BLaER1 treated with 17β-estradiol and CSF1 and Interleukin-3, amounts not matched to agents 10 nM and 100 nM (cell line): Measurements from ENCODE around the gene RBM19.

Source experiments
- H3K27ac ChIP-seq, 11 experiments: shearing (Covaris generic); formaldehyde crosslinking; 2 replicates each; pipeline ENCODE4 v1.8.1; 2022
- H3K27me3 ChIP-seq, 11 experiments: shearing (Covaris generic); formaldehyde crosslinking; 2 replicates each; pipeline ENCODE4 v1.8.1; 2022
- H3K36me3 ChIP-seq, 11 experiments: shearing (Covaris generic); formaldehyde crosslinking; 2 replicates each; pipeline ENCODE4 v1.8.1; 2022
- H3K4me1 ChIP-seq, 10 experiments: shearing (Covaris generic); formaldehyde crosslinking; 2 replicates each; pipeline ENCODE4 v1.8.1; 2022
- H3K4me2 ChIP-seq, 11 experiments: shearing (Covaris generic); formaldehyde crosslinking; 2 replicates each; pipeline ENCODE4 v1.8.1; 2022
- H3K4me3 ChIP-seq, 10 experiments: shearing (Covaris generic); formaldehyde crosslinking; 2 replicates each; pipeline ENCODE4 v1.8.1; 2022
- H3K9ac ChIP-seq, 11 experiments: shearing (Covaris generic); formaldehyde crosslinking; 2 replicates each; pipeline ENCODE4 v1.8.1; 2022
- H3K9me3 ChIP-seq, 11 experiments: shearing (Covaris generic); formaldehyde crosslinking; replicated peaks in 1 of 11; 2 replicates each; pipeline ENCODE4 v1.8.1; 2022
- H4K20me1 ChIP-seq, 11 experiments: shearing (Covaris generic); formaldehyde crosslinking; 2 replicates each; pipeline ENCODE4 v1.8.1; 2022
- Cebpa-rat ChIP-seq, 11 experiments: shearing (Covaris generic); IDR thresholded peaks; 2 replicates each; pipeline ENCODE4 v1.8.1; 2022

RBM19 gene

DNA sequence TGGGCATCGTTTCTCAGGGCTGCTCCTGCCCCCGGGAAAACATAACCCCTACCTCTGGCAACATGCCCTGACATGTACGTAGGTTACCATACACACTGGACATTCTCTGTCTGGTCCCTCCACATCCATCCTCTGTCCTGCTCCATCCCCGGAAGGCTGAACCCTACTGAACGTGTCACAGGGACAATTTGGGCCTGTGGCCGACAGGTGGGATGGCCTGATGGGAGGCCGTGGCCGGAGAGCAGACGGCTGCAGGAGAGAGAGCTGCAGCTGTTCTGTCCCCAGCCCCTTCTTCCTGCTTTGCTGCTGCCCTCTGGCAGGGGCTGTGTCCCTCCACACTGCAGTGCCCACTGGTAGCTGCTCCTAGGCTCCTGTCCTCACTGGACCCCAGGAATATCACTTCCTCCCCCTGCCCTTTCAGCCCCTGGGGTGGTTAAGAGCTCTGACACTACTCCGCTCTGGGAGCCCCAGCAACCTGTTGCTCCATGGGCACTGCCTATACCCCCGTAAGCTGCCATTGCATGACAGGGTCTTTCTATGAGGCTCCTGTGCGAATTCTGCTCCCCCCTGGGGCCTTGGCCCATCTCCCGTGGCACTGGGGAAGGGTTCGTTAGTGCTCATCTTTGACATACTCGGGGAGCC is 125.6 kb downstream of the RBM19 start:
- Histone ChIP-seq H3K4me1 (peaks cover 0 to 36% (median 30%) of the 10 kb centered on the region in 10 experiments; a peak in 15 of 20 replicates), H3K27ac (peak overlapping the region in 1 of 11 experiments; percentile 22; a peak in 2 of 22 replicates), H3K4me2 (no peak overlapping the region), H4K20me1 (peaks cover 0 to 36% (median 9%) of the 10 kb centered on the region in 11 experiments; a peak in 10 of 22 replicates), H3K9me3 (no peaks in the 10 kb centered on the region), H3K4me3 (no peak overlapping the region), H3K9ac (no peak overlapping the region), H3K36me3 (peaks cover 0 to 67% (median 33%) of the 10 kb centered on the region in 11 experiments; a peak in 20 of 22 replicates), H3K27me3 (no peaks in the 10 kb centered on the region)
- no peak for TF ChIP-seq Cebpa-rat (IDR thresholded peaks at IDR 0.05)

DNA sequence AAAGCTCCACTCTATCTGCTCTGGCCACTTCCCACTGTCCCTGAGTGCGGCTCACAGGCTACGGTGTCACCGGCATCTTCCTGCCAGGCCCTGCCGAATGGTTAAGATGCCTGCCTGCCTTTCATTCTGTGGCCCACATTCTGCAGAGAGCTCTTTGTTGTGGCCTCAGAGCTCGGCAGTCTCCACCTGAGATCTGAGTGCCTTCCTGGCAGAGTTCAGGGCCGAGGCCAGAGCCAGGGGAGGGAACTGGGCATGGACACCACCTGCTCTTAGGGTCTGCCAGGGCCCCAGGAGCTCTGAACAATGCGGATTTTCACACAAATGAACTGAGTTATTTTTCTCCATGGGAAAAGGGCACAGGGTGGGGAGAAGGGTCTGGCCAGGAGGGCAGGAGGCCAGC is 127.2 kb downstream of the RBM19 start:
- Histone ChIP-seq H3K27ac (no peak overlapping the region), H3K9ac (no peak overlapping the region), H3K9me3 (no peaks in the 10 kb centered on the region), H3K4me2 (peak overlapping the region in 5 of 11 experiments; percentile 4 to 35 (median 32); a peak in 5 of 22 replicates), H3K4me1 (peaks cover 0 to 24% (median 19%) of the 10 kb centered on the region in 10 experiments; a peak in 14 of 20 replicates), H3K27me3 (no peaks in the 10 kb centered on the region), H3K36me3 (peaks cover 0 to 68% (median 26%) of the 10 kb centered on the region in 11 experiments; a peak in 20 of 22 replicates), H3K4me3 (no peak overlapping the region), H4K20me1 (peaks cover 0 to 42% (median 9%) of the 10 kb centered on the region in 11 experiments; a peak in 10 of 22 replicates)
- TF ChIP-seq Cebpa-rat (IDR thresholded peaks at IDR 0.05), result no peak

DNA sequence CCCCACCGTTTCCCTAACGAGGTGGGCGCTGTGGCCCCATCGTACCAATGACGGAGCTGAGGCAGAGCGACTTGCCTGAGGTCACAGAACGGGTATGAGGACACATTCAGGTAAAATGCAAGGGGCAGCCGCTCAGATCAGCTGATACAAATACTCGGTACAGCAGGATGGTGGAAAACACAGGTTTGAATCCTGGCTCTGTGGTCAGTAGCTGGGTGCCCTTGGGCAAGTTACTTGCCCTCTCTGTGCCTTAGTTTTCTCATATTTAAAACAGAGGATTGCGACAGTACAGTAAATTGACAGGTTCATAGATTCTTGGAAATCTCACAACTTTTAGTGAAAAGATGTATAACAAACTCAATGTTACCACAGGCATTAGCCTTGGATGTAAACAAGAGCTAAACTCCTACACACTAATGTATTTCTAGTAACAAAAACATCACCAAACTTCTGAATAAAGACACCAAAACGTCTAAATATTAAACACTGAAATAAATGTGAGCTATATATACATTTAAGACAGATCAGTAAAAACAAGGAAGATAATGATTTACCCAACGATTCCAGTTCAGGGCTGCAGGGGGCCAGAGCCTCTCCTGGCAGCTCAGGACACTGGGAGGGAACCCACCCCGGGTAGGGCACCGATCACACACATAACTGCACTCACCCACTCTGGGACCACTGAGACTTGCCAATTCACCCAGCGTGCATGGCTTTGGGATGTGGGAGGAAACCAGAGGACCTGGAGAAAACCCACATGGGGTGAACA is 128.4 kb downstream of the RBM19 start:
- Histone ChIP-seq H3K4me1 (peaks cover 0 to 35% (median 22%) of the 10 kb centered on the region in 10 experiments; a peak in 14 of 20 replicates), H3K4me2 (peak overlapping the region in 7 of 11 experiments; percentile 4 to 35 (median 29); a peak in 8 of 22 replicates), H3K9me3 (no peaks in the 10 kb centered on the region), H4K20me1 (peaks cover 0 to 43% (median 9%) of the 10 kb centered on the region in 11 experiments; a peak in 10 of 22 replicates), H3K36me3 (peaks cover 0 to 61% (median 17%) of the 10 kb centered on the region in 11 experiments; a peak in 15 of 22 replicates), H3K4me3 (no peak overlapping the region), H3K27ac (no peak overlapping the region), H3K9ac (no peak overlapping the region), H3K27me3 (no peaks in the 10 kb centered on the region)
- TF ChIP-seq Cebpa-rat (IDR thresholded peaks at IDR 0.05), result no peak

DNA sequence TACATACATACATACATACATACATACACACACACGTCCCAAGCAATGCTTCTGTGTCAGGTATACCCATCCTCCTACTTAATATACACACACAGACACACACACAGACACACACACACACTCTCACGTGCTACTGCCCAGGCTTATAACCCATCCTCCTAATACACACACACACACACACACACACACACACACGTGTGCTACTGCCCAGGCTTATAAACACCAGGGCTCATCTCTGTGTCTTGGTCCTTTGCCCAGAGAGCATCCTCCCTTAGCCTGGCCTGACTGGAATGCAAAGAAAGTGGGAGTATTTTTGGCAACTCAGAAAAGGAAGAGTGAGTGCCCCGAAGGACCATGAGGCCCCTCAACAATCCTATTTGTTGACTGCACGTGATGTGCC is 129.0 kb downstream of the RBM19 start:
- Histone ChIP-seq H3K4me1 (peaks cover 0 to 35% (median 22%) of the 10 kb centered on the region in 10 experiments; a peak in 14 of 20 replicates), H3K9me3 (no peaks in the 10 kb centered on the region), H3K9ac (no peak overlapping the region), H3K4me3 (no peak overlapping the region), H3K27ac (no peak overlapping the region), H3K27me3 (no peaks in the 10 kb centered on the region), H3K36me3 (peaks cover 0 to 55% (median 12%) of the 10 kb centered on the region in 11 experiments; a peak in 11 of 22 replicates), H4K20me1 (peaks cover 0 to 48% (median 9%) of the 10 kb centered on the region in 11 experiments; a peak in 10 of 22 replicates), H3K4me2 (peak overlapping the region in 4 of 11 experiments; percentile 19 to 24 (median 20); a peak in 2 of 22 replicates)
- no peak for TF ChIP-seq Cebpa-rat (IDR thresholded peaks at IDR 0.05)

DNA sequence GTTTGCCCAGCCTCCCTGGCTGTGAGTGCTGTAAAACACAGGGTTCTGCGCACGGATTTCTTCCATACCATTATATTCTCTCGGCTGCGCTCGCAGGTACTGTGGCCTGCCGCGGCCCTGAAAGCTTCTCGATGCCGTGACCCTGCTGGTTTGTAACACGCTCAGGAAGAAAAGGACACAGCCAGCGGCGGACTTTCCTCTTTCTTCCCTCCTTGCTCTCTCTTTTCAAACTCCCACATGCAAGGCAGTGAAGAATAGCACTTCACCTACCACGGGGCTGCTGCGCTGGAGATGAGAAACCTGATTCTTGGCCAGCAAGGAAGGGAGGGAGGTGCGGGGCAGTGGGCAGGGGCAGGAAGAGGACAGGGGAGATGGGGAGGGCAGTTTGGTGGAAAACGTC is 130.2 kb downstream of the RBM19 start:
- H3K4me2 ChIP-seq, result no peak overlapping the region
- peaks cover 0 to 35% (median 22%) of the 10 kb centered on the region in 10 experiments; a peak in 14 of 20 replicates for H3K4me1 ChIP-seq
- no peak overlapping the region for H3K27ac ChIP-seq
- H3K9me3 ChIP-seq, result no peaks in the 10 kb centered on the region
- peaks cover 0 to 52% (median 12%) of the 10 kb centered on the region in 11 experiments; a peak in 8 of 22 replicates for H3K36me3 ChIP-seq
- H3K4me3 ChIP-seq, result no peak overlapping the region
- no peak overlapping the region for H3K9ac ChIP-seq
- H4K20me1 ChIP-seq, result peaks cover 0 to 45% (median 9%) of the 10 kb centered on the region in 11 experiments; a peak in 11 of 22 replicates
- no peak for TF ChIP-seq Cebpa-rat (IDR thresholded peaks at IDR 0.05)
- no peaks in the 10 kb centered on the region for H3K27me3 ChIP-seq

DNA sequence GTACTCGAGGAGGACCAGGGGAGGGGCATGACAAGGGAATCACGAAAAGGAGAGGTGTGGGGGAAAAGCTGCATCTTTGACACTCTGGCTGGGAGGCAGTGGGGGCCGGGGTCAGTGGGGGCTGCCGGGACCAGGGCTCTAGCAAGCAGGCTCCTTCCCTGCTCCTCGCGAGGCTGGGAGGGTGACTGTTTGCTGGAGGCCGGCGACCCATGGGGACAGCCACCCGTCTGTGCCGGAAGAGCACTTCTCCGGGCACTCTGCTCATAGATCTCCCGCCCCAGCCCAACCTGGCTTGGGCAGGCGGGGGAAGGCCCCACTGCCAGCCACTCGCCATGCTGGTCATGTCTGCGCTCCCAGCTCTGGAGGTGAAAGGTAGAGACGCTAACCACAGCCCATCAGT is 130.7 kb downstream of the RBM19 start:
- peaks cover 0 to 43% (median 9%) of the 10 kb centered on the region in 11 experiments; a peak in 11 of 22 replicates for H4K20me1 ChIP-seq
- peaks cover 0 to 47% (median 12%) of the 10 kb centered on the region in 11 experiments; a peak in 8 of 22 replicates for H3K36me3 ChIP-seq
- no peak for TF ChIP-seq Cebpa-rat (IDR thresholded peaks at IDR 0.05)
- no peak overlapping the region for H3K4me2 ChIP-seq
- no peaks in the 10 kb centered on the region for H3K27me3 ChIP-seq
- H3K27ac ChIP-seq, result no peak overlapping the region
- H3K4me1 ChIP-seq, result peaks cover 0 to 35% (median 22%) of the 10 kb centered on the region in 10 experiments; a peak in 14 of 20 replicates
- H3K4me3 ChIP-seq, result no peak overlapping the region
- H3K9me3 ChIP-seq, result no peaks in the 10 kb centered on the region
- no peak overlapping the region for H3K9ac ChIP-seq

DNA sequence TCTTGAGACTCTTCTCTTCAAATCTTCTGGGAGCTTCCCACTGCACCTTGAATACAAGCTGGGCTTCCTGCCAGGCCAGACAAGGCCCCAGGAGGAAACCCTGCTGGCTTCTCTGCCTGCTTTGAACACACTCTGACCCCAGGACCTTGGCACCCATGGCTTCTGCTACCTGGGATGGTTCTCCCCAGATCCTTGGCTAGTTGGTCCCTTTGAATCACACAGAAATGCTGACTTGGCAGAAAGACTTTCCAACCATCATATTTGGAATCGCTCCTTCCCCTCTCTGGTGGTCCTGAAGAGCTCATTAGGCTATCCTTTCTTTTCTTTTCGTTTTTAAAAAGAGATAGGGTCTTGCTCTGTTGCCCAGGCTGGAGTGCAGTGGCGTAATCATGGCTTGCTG is 132.7 kb downstream of the RBM19 start:
- no peak overlapping the region for H3K9ac ChIP-seq
- peak overlapping the region in 3 of 11 experiments; percentile 18 to 41 (median 32); a peak in 3 of 22 replicates for H3K4me2 ChIP-seq
- H3K36me3 ChIP-seq, result peaks cover 0 to 35% (median 4%) of the 10 kb centered on the region in 11 experiments; a peak in 7 of 22 replicates
- H3K4me1 ChIP-seq, result peaks cover 0 to 26% (median 15%) of the 10 kb centered on the region in 10 experiments; a peak in 14 of 20 replicates
- H4K20me1 ChIP-seq, result peaks cover 0 to 37% (median 8%) of the 10 kb centered on the region in 11 experiments; a peak in 11 of 22 replicates
- H3K4me3 ChIP-seq, result no peak overlapping the region
- H3K27me3 ChIP-seq, result no peaks in the 10 kb centered on the region
- H3K27ac ChIP-seq, result no peak overlapping the region
- H3K9me3 ChIP-seq, result no peaks in the 10 kb centered on the region
- TF ChIP-seq Cebpa-rat (IDR thresholded peaks at IDR 0.05), result no peak

DNA sequence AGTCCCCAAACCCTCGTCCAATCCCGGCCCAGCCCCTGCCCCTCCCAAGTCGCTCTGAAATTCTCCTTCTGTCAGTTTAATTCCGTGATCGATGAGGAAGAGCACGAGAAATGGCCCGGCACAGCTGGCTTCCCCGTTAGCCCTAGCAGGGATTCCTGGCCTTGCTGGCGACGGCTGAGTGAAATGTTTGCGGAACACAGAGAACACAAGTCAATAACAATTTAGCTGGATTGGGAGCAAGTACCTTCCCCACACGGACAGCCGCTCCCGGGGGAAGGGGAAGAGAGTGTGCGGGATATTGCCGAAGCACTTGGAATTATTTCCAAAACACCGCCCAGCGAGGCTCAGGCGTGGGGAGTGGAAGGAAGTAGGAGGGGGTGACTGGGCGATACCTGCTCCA is 134.6 kb downstream of the RBM19 start:
- H3K4me1 ChIP-seq, result peaks cover 0 to 12% (median 3%) of the 10 kb centered on the region in 10 experiments; a peak in 6 of 20 replicates
- H3K27ac ChIP-seq, result no peak overlapping the region
- TF ChIP-seq Cebpa-rat (IDR thresholded peaks at IDR 0.05), result no peak
- H3K9me3 ChIP-seq, result no peaks in the 10 kb centered on the region
- H3K4me3 ChIP-seq, result no peak overlapping the region
- no peak overlapping the region for H3K4me2 ChIP-seq
- no peaks in the 10 kb centered on the region for H3K27me3 ChIP-seq
- H3K36me3 ChIP-seq, result peaks cover 0 to 35% (median 4%) of the 10 kb centered on the region in 11 experiments; a peak in 8 of 22 replicates
- H4K20me1 ChIP-seq, result peaks cover 0 to 35% (median 0%) of the 10 kb centered on the region in 11 experiments; a peak in 8 of 22 replicates
- H3K9ac ChIP-seq, result no peak overlapping the region
